ENCODE measurements around the gene SORCS1. TPM values are rescaled to one million over a fixed set of nuclear protein-coding genes. Genes with fewer than 3 reads are reported as not detected.

Gene SORCS1
- total RNA-seq, 1 experiment from 2014 or later = 48.9 TPM

DNA sequence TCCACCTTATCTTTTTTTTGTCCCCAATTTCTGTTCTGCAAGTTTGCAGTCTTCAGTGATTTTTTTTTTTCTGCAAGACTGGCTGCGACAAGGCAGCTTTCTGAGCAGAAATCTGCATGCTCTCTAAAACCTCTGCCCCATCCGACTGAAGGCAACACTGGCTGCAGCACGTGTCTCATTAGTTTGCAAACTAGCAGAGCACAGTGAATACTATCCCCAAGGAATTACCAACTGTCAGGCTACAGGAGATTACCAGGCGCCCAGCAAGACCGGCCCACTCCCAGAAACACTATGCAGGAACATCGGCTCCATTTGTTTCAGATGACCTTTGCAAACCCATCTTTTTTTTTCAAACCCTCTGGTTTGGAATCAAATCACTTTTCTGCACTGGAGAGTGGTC is 538.8 kb downstream of the SORCS1 start:
- no peak overlapping the region for H3K27ac ChIP-seq
- H3K27me3 ChIP-seq = no peaks in the 10 kb centered on the region

GRCh38 chr10:106619346-106619745 is 545.2 kb downstream of the SORCS1 start:
- peaks cover 5% of the 10 kb centered on the region for H3K36me3 ChIP-seq
- no peak overlapping the region for H3K4me3 ChIP-seq
- no peak overlapping the region for H3K27ac ChIP-seq
- DNase-seq = no peak
- H3K9me3 ChIP-seq (replicated peaks) = no peaks in the 10 kb centered on the region
- H3K27me3 ChIP-seq = no peaks in the 10 kb centered on the region
- no peaks in the 10 kb centered on the region for H3K4me1 ChIP-seq

More for the DNA sequence above, 538.8 kb downstream of the SORCS1 start:
- no peak for DNase-seq
- Histone ChIP-seq H3K4me1 (no peaks in the 10 kb centered on the region), H3K36me3 (peaks cover 12% of the 10 kb centered on the region), H3K9me3 (replicated peaks) (no peaks in the 10 kb centered on the region), H3K4me3 (no peak overlapping the region)

- H3K4me3 ChIP-seq = no peak overlapping the region
- H3K27ac ChIP-seq = no peak overlapping the region
- H3K4me1 ChIP-seq = no peaks in the 10 kb centered on the region
- no peaks in the 10 kb centered on the region for H3K27me3 ChIP-seq
- DNase-seq = peak in 1 of 2 experiments; percentile 32
- H3K36me3 ChIP-seq = 0 out of 2 replicates have a peak, but pooled peaks cover 2% of the 10 kb centered on the region
- H3K9me3 ChIP-seq (replicated peaks) = no peaks in the 10 kb centered on the region
Measured at GRCh38 chr10:106618646-106619045, 545.9 kb downstream of the SORCS1 start.

DNA sequence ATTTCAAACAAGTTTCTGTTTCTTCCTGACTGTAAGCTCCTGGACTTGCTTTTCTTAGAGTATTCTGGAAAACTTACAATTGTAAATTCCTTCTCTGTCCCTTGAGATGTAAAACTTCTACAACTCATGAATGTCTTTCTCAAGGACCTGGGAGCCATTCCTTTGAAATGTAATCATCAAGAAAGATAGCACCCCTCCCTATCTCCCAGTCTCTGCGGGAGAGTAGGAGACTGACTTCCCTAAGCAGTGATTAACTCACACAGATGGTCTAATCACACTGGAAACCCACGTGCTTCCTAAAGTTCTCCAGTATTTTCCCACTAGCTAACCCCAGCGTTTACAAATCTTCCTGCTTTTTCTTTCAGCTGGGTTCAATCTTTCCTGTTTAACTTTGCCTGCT is 549.4 kb downstream of the SORCS1 start:
- Histone ChIP-seq H3K4me3 (no peak overlapping the region), H3K4me1 (no peaks in the 10 kb centered on the region), H3K27me3 (no peaks in the 10 kb centered on the region), H3K9me3 (replicated peaks) (no peaks in the 10 kb centered on the region), H3K36me3 (peaks cover 9% of the 10 kb centered on the region; the same call in 1 of the 2 replicates), H3K27ac (no peak overlapping the region)
- DNase-seq = no peak

DNA sequence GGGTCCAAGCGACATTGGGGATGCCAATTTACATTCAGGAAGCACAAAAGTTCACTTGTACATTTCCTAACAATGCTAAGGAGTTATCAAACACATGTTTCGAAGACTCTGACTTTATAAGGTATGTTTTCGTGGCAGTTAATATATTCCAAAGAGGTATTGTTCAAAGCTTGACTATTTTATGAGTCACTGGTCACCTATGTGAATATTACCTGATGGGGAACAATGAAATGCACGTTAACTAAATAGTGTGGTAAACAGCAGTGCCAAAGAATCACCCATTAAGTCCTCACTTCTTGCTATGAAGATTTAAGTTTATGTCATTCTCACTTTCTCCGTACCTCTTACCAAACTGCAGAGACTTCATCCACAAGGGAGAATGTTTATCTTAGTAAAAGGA is 550.2 kb downstream of the SORCS1 start:
- Histone ChIP-seq H3K4me1 (no peaks in the 10 kb centered on the region), H3K27me3 (no peaks in the 10 kb centered on the region), H3K4me3 (no peak overlapping the region), H3K27ac (no peak overlapping the region), H3K9me3 (replicated peaks) (no peaks in the 10 kb centered on the region), H3K36me3 (peaks cover 12% of the 10 kb centered on the region)
- no peak for DNase-seq

GRCh38 chr10:106612381-106612780 is 552.1 kb downstream of the SORCS1 start:
- H3K36me3 ChIP-seq = peaks cover 14% of the 10 kb centered on the region
- H3K27me3 ChIP-seq = no peaks in the 10 kb centered on the region
- H3K27ac ChIP-seq = no peak overlapping the region
- no peak overlapping the region for H3K4me3 ChIP-seq
- no peak for DNase-seq
- no peaks in the 10 kb centered on the region for H3K9me3 ChIP-seq (replicated peaks)
- no peaks in the 10 kb centered on the region for H3K4me1 ChIP-seq

DNA sequence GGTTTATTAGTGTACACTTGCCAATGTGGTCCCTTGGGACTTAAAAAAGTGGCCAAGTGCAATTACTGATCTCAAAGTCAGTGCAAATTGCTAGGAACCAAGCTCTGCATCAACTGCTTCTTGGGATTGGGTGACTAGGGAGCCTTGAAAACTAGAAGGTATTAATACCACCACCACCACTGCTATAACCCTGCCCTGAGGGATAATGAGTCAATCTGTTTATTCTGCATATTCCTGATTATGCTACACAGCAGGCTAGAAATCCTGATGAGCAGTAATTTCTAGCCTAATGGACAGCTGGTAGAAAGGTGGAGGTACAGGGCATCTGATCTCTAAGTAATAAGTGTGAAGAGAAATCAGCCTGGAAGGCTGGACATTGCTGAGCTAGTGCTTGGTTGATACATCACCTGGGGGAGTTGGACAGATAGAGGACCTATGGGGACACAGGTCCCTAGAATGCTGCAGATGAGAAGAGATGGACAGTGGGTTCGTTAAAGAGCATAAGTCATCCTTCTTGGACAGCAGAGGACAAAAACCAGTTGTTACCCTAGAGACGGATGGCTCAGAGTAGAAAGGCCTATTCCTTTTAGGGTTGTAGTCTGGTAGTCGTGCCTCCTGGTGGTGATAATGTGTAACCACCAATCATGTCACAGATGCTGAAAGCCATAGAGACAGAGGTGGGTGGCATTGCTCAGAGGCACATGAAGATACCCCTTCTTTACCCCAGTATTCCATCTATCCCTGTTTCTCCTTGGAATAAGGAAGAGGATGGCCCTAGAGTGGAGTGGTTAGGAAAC is 554.8 kb downstream of the SORCS1 start:
- H3K4me1 ChIP-seq = no peaks in the 10 kb centered on the region
- H3K4me3 ChIP-seq = no peak overlapping the region
- DNase-seq = peak in 1 of 2 experiments; percentile 43
- H3K9me3 ChIP-seq (replicated peaks) = no peaks in the 10 kb centered on the region
- H3K27me3 ChIP-seq = no peaks in the 10 kb centered on the region
- H3K27ac ChIP-seq = no peak overlapping the region
- H3K36me3 ChIP-seq = peaks cover 18% of the 10 kb centered on the region

DNA sequence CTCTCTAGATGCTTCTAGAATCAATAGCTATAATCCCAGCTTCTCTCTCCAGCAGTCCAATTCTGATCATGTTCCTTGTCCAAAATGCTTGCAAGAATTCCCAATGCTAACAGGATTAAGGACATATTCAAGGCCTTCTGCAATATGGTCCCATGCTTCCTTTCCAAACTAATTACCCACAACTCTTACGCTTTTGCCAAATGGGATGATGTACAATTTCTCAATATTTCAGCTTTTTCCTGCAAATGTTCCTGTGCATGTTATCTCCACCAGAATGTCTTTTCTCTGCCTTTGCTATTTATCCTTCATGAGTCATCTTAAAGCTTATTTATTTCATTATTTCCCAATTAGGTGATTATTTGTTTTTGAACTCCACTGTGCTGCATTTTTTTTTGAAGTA is 556.4 kb downstream of the SORCS1 start:
- no peaks in the 10 kb centered on the region for H3K4me1 ChIP-seq
- H3K27me3 ChIP-seq = no peaks in the 10 kb centered on the region
- H3K27ac ChIP-seq = no peak overlapping the region
- no peak for DNase-seq
- peaks cover 18% of the 10 kb centered on the region for H3K36me3 ChIP-seq
- H3K9me3 ChIP-seq (replicated peaks) = no peaks in the 10 kb centered on the region
- H3K4me3 ChIP-seq = no peak overlapping the region

GRCh38 chr10:106595281-106595680 is 569.2 kb downstream of the SORCS1 start:
- no peaks in the 10 kb centered on the region for H3K36me3 ChIP-seq
- H3K27ac ChIP-seq = no peak overlapping the region
- no peaks in the 10 kb centered on the region for H3K27me3 ChIP-seq
- no peak overlapping the region for H3K4me3 ChIP-seq
- no peaks in the 10 kb centered on the region for H3K4me1 ChIP-seq
- H3K9me3 ChIP-seq (replicated peaks) = no peaks in the 10 kb centered on the region
- DNase-seq = no peak

- Histone ChIP-seq H3K27me3 (no peaks in the 10 kb centered on the region), H3K4me1 (no peaks in the 10 kb centered on the region)
- DNase-seq = no peak
Measured at GRCh38 chr10:106593876-106594275, 570.6 kb downstream of the SORCS1 start.

DNA sequence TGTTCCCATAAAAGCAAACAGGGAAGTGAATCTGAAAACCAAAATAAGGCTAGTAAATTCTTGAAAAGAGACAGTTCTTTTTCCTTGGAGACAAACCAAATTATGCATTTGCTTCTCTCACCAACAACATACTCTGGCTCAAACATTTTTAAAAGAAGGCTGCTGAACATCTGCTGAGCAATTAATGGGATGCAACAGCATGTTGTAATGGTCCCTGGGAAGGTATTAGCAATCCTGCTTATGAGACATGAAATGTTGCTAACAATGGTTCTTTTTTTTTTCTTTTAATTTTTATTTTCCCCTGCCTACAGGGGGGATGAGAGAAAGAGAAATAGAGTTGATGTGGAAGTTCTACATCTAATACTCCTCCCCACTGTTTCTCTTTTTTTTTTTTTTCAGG is 572.1 kb downstream of the SORCS1 start:
- no peak overlapping the region for H3K27ac ChIP-seq
- H3K4me3 ChIP-seq = no peak overlapping the region
- H3K9me3 ChIP-seq (replicated peaks) = no peaks in the 10 kb centered on the region
- H3K27me3 ChIP-seq = no peaks in the 10 kb centered on the region
- H3K36me3 ChIP-seq = no peaks in the 10 kb centered on the region
- no peak for DNase-seq
- H3K4me1 ChIP-seq = no peaks in the 10 kb centered on the region

More at GRCh38 chr10:106593876-106594275, 570.6 kb downstream of the SORCS1 start:
- Histone ChIP-seq H3K36me3 (no peaks in the 10 kb centered on the region), H3K9me3 (replicated peaks) (no peaks in the 10 kb centered on the region), H3K4me3 (no peak overlapping the region), H3K27ac (no peak overlapping the region)

DNA sequence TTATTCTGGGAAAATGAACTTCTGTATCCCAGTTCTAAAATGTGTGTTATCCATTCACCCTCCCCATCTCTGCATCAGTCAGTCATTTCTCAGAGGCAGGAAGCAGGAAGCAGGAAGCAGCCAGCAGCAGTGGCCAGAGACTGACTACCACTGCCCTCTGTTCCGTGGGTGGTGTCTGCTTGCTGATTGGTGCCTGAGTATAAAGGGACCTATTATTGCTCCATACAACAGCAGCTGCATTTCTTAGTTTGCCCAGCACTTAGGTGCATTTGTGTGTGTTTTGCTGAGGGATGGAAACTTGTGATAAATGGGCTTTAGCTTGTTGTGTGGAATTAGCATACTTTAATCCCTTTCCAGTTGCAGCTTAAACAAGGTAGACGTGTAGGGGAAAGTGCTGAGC is 582.2 kb downstream of the SORCS1 start:
- H3K9me3 ChIP-seq (replicated peaks) = no peaks in the 10 kb centered on the region

GRCh38 chr10:106577756-106578155 is 586.8 kb downstream of the SORCS1 start:
- H3K27me3 ChIP-seq = no peaks in the 10 kb centered on the region
- H3K36me3 ChIP-seq = no peaks in the 10 kb centered on the region
- H3K27ac ChIP-seq = no peak overlapping the region
- H3K9me3 ChIP-seq (replicated peaks) = no peaks in the 10 kb centered on the region
- no peak overlapping the region for H3K4me3 ChIP-seq
- peaks cover 23% of the 10 kb centered on the region for H3K4me1 ChIP-seq
- no peak for DNase-seq

More for the DNA sequence above, 582.2 kb downstream of the SORCS1 start:
- Histone ChIP-seq H3K4me1 (peaks cover 8% of the 10 kb centered on the region), H3K27ac (no peak overlapping the region), H3K27me3 (no peaks in the 10 kb centered on the region), H3K36me3 (no peaks in the 10 kb centered on the region), H3K4me3 (no peak overlapping the region)
- peak; percentile 70 to 80 for DNase-seq

GRCh38 chr10:106577266-106577665 is 587.2 kb downstream of the SORCS1 start:
- Histone ChIP-seq H3K9me3 (replicated peaks) (no peaks in the 10 kb centered on the region), H3K4me1 (peaks cover 23% of the 10 kb centered on the region), H3K36me3 (no peaks in the 10 kb centered on the region), H3K27me3 (no peaks in the 10 kb centered on the region), H3K4me3 (no peak overlapping the region), H3K27ac (no peak overlapping the region)
- no peak for DNase-seq

DNA sequence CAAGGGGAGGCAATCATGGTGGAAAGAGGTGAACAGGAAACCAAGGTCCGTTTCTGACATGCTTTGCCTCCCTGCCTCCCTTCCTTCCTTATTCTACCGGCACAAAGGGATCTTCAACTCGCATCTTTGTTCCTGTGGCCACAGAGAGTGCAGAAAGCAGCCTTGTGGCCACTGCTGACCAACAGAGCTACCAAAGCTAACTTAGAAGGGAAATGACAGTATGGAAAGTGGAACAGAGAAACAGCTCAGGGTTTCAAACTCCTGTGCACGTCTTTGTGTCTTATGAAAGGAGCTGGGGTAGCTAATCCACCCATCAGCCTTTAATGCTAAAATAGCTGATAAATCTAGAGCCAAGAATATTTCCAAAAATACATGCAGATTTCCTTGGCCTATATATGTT is 588.0 kb downstream of the SORCS1 start:
- no peak overlapping the region for H3K27ac ChIP-seq
- no peak overlapping the region for H3K4me3 ChIP-seq
- no peaks in the 10 kb centered on the region for H3K9me3 ChIP-seq (replicated peaks)
- peaks cover 23% of the 10 kb centered on the region for H3K4me1 ChIP-seq
- H3K27me3 ChIP-seq = no peaks in the 10 kb centered on the region
- DNase-seq = no peak
- H3K36me3 ChIP-seq = no peaks in the 10 kb centered on the region

GRCh38 chr10:106573106-106573505 is 591.4 kb downstream of the SORCS1 start:
- peaks cover 23% of the 10 kb centered on the region for H3K4me1 ChIP-seq
- H3K9me3 ChIP-seq (replicated peaks) = no peaks in the 10 kb centered on the region
- peak; percentile 76 to 85 for DNase-seq
- H3K4me3 ChIP-seq = no peak overlapping the region
- H3K36me3 ChIP-seq = no peaks in the 10 kb centered on the region
- peak overlapping the region; percentile 63 for H3K27ac ChIP-seq
- no peaks in the 10 kb centered on the region for H3K27me3 ChIP-seq

Data from SJCRH30 (cell line).